Breast epithelium (tissue), 3 donors: ENCODE results near the gene CACNA2D2.

ENCODE experiments used
- POLR2A ChIP-seq: fragments of 450-650 bp; IDR thresholded peaks from one replicate; pipeline ENCODE4 v1.6.1; 2016; ENCODE audit warnings: antibody characterized with exemption, mild to moderate bottlenecking, moderate library complexity
- TF ChIP-seq, protein P1 (sequence below), 3 donors: fragments of 450-650 bp; IDR thresholded peaks; one replicate each; pipeline ENCODE4 v1.5.1; 2016 to 2017; ENCODE audit warnings: antibody characterized with exemption in 3 of 3, mild to moderate bottlenecking in 3 of 3, moderate library complexity in 3 of 3

DNA sequence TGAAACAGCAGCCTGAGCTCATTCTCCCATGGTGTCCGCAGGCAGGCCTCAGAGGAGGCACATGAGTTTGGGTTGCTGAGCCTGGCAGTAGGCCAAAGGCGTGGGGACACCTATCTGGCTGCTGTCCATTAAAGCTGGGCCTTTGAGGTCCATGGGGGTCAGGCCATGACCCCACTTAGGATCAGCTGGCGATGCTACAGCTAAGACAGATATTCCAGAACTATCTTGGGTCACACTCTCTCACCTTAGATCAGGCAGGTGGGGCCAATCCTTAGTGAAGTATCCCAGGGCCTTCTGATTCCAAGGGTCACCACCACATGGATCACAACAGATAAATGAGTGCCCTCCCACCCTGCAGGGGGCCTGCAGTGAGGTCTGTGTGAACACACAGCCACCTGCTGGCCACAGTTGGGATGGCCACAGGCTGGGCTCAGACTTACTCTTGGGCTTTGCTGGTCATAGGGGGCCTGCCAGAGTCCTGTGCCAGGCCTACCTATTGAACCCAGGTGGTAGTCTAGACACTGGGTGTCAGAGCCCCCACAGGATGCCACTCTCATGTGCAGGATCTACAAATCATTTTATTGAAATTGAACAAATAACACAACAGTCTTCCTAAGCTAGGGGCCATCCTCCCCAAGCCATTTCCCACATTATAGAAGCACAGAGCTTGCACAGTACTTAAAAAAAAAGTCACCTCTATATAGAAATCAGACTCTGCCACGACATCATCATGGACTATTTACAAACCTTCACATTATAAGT lies 178.9 kb downstream of the CACNA2D2 start:
- no peak for TF ChIP-seq POLR2A
- TF ChIP-seq, protein P1, sequence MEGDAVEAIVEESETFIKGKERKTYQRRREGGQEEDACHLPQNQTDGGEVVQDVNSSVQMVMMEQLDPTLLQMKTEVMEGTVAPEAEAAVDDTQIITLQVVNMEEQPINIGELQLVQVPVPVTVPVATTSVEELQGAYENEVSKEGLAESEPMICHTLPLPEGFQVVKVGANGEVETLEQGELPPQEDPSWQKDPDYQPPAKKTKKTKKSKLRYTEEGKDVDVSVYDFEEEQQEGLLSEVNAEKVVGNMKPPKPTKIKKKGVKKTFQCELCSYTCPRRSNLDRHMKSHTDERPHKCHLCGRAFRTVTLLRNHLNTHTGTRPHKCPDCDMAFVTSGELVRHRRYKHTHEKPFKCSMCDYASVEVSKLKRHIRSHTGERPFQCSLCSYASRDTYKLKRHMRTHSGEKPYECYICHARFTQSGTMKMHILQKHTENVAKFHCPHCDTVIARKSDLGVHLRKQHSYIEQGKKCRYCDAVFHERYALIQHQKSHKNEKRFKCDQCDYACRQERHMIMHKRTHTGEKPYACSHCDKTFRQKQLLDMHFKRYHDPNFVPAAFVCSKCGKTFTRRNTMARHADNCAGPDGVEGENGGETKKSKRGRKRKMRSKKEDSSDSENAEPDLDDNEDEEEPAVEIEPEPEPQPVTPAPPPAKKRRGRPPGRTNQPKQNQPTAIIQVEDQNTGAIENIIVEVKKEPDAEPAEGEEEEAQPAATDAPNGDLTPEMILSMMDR (IDR thresholded peaks at IDR 0.05): peak; percentile 67 to 79 (median 76)
